IMR-90 (cell line): Measurements from ENCODE around the gene HOXA7. TPM values are rescaled to one million over a fixed set of nuclear protein-coding genes. Genes with fewer than 3 reads are reported as not detected.

Experiments used
- ATAC-seq: fragments of 200-7000 bp; cut with Tn5 transposase; 2 replicates; pipeline ENCODE4 v1.9.1; 2020; ENCODE audit warnings: low read depth, mild to moderate bottlenecking, moderate library complexity
- BruUV-seq: library from RNA; stranded (reverse); fragments of 400-500 nt; replicated peaks from 2 replicates; lab custom pipeline; 2021; lab: Mats Ljungman, UMichigan
- CTCF ChIA-PET: fragments of 300-600 bp; formaldehyde crosslinking; extraction: SDS; loops from one replicate; lab custom pipeline; 2021; ENCODE audit warnings: antibody characterized with exemption; lab: Yijun Ruan, JAX
- POLR2A ChIA-PET: fragments of 300-600 bp; sonication (Branson Sonifier 250); formaldehyde crosslinking; loops from one replicate; lab custom pipeline; 2022; ENCODE audit warnings: antibody characterized with exemption; ENCODE audit not compliant: unreplicated experiment; lab: Charles Lee
- DNase-seq: peaks from one replicate; pipeline ENCODE4 v3.0.0; 2013
- H2AFZ ChIP-seq: replicated peaks from 2 replicates; pipeline ENCODE3; 2013; ENCODE audit warnings: low read length, mild to moderate bottlenecking; ENCODE audit not compliant: poor library complexity
- H2AK5ac ChIP-seq: 2 replicates; pipeline ENCODE4 v1.6.1; 2013; ENCODE audit warnings: low read depth, low read length, inconsistent platforms
- H2AK9ac ChIP-seq: replicated peaks from 2 replicates; pipeline ENCODE3; 2013; ENCODE audit warnings: mild to moderate bottlenecking, low read depth, low read length, moderate library complexity; ENCODE audit not compliant: poor library complexity
- H2BK120ac ChIP-seq: 2 replicates; pipeline ENCODE4 v1.6.1; 2013; ENCODE audit warnings: low read depth, low read length, inconsistent platforms
- H2BK15ac ChIP-seq: 3 replicates; pipeline ENCODE4 v1.6.1; 2013; ENCODE audit warnings: low read depth, low read length, inconsistent platforms
- H2BK20ac ChIP-seq: 2 replicates; pipeline ENCODE4 v1.6.1; 2013; ENCODE audit warnings: low read depth, mild to moderate bottlenecking, inconsistent platforms, low read length, moderate library complexity
- H2BK5ac ChIP-seq: 2 replicates; pipeline ENCODE4 v1.6.1; 2013; ENCODE audit warnings: mild to moderate bottlenecking, low read depth, low read length, inconsistent platforms; ENCODE audit not compliant: poor library complexity, severe bottlenecking
- H3K14ac ChIP-seq: replicated peaks from 2 replicates; pipeline ENCODE4 v1.6.1; 2013; ENCODE audit warnings: low read depth, low read length, inconsistent platforms
- H3K18ac ChIP-seq: 2 replicates; pipeline ENCODE4 v1.6.1; 2013; ENCODE audit warnings: low read depth, low read length, control low read depth
- H3K23ac ChIP-seq: 2 replicates; pipeline ENCODE4 v1.6.1; 2013; ENCODE audit warnings: low read depth, low read length, inconsistent platforms
- H3K27ac ChIP-seq: 2 replicates; pipeline ENCODE4 v1.5.1; 2013; ENCODE audit warnings: mild to moderate bottlenecking, control low read depth, low read length; ENCODE audit not compliant: insufficient read depth
- H3K27me3 ChIP-seq: 2 replicates; pipeline ENCODE4 v1.6.1; 2013; ENCODE audit warnings: low read length; ENCODE audit not compliant: control insufficient read depth, insufficient read depth
- H3K36me3 ChIP-seq: 2 replicates; pipeline ENCODE4 v1.6.1; 2013; ENCODE audit warnings: low read length, mixed read lengths; ENCODE audit not compliant: control insufficient read depth, insufficient read depth
- H3K4ac ChIP-seq: 2 replicates; pipeline ENCODE4 v1.6.1; 2013; ENCODE audit warnings: low read depth, low read length, inconsistent platforms
- H3K4me1 ChIP-seq: 2 replicates; pipeline ENCODE4 v1.6.1; 2013; ENCODE audit warnings: low read length, mixed read lengths; ENCODE audit not compliant: control insufficient read depth, insufficient read depth
- H3K4me2 ChIP-seq: 2 replicates; pipeline ENCODE4 v1.6.1; 2013; ENCODE audit warnings: low read depth, mild to moderate bottlenecking, control low read depth, low read length, moderate library complexity
- H3K4me3 ChIP-seq: 2 replicates; pipeline ENCODE4 v1.5.1; 2013; ENCODE audit warnings: low read depth, mild to moderate bottlenecking, control low read depth, low read length, moderate library complexity; ENCODE audit not compliant: insufficient read depth
- H3K56ac ChIP-seq: 2 replicates; pipeline ENCODE4 v1.6.1; 2013; ENCODE audit warnings: low read length, inconsistent platforms; ENCODE audit not compliant: insufficient read depth; ENCODE audit errors: extremely low read depth
- H3K79me1 ChIP-seq, 2 experiments: 2 replicates each; pipeline ENCODE4 v1.6.1; 2013; ENCODE audit warnings: low read length in 2 of 2, inconsistent platforms in 1 of 2, low read depth in 1 of 2
- H3K9ac ChIP-seq: 2 replicates; pipeline ENCODE4 v1.6.1; 2013; ENCODE audit warnings: low read depth, low read length, control low read depth
- H3K9me1 ChIP-seq: 2 replicates; pipeline ENCODE4 v1.6.1; 2013; ENCODE audit warnings: low read length, inconsistent platforms; ENCODE audit not compliant: insufficient read depth
- H3K9me3 ChIP-seq: 2 replicates; pipeline ENCODE4 v1.6.1; 2013; ENCODE audit warnings: low read length; ENCODE audit not compliant: control insufficient read depth, insufficient read depth
- H4K20me1 ChIP-seq: 2 replicates; pipeline ENCODE4 v1.6.1; 2013; ENCODE audit warnings: low read length, inconsistent platforms; ENCODE audit not compliant: insufficient read depth
- H4K5ac ChIP-seq: 2 replicates; pipeline ENCODE4 v1.6.1; 2013; ENCODE audit warnings: mild to moderate bottlenecking, low read depth, low read length, control low read depth
- H4K8ac ChIP-seq, 2 experiments: 2 replicates each; pipeline ENCODE4 v1.6.1; 2013; ENCODE audit warnings: low read depth in 2 of 2, low read length in 2 of 2, control low read depth in 1 of 2, inconsistent platforms in 1 of 2
- H4K91ac ChIP-seq: 2 replicates; pipeline ENCODE4 v1.6.1; 2013; ENCODE audit warnings: low read depth, low read length, inconsistent platforms; ENCODE audit not compliant: insufficient read depth
- BHLHE40 ChIP-seq: fragments of 150-350 bp; IDR thresholded peaks from 2 replicates; pipeline ENCODE4 v1.6.1; 2016; ENCODE audit warnings: mild to moderate bottlenecking, low read depth, low read length
- CHD1 ChIP-seq: IDR thresholded peaks from 2 replicates; pipeline ENCODE4 v1.6.1; 2012; ENCODE audit warnings: low read depth, low read length, improper control_type of control experiment
- CTCF ChIP-seq: conservative IDR thresholded peaks from 2 replicates; pipeline ENCODE4 v1.5.1; 2012; ENCODE audit warnings: mild to moderate bottlenecking, low read depth, low read length, improper control_type of control experiment
- ELK1 ChIP-seq: fragments of 150-350 bp; IDR thresholded peaks from 2 replicates; pipeline ENCODE4 v1.6.1; 2016; ENCODE audit warnings: low read depth, mild to moderate bottlenecking, low read length, moderate library complexity, borderline replicate concordance
- FOS ChIP-seq: fragments of 150-350 bp; IDR thresholded peaks from 2 replicates; pipeline ENCODE4 v1.6.1; 2016; ENCODE audit warnings: low read depth, low read length
- MAFK ChIP-seq: IDR thresholded peaks from 2 replicates; pipeline ENCODE4 v1.6.1; 2012; ENCODE audit warnings: low read depth, low read length, improper control_type of control experiment
- MAZ ChIP-seq: IDR thresholded peaks from 2 replicates; pipeline ENCODE4 v1.6.1; 2012; ENCODE audit warnings: low read depth, mild to moderate bottlenecking, low read length, improper control_type of control experiment, moderate library complexity, borderline replicate concordance
- MXI1 ChIP-seq: IDR thresholded peaks from 2 replicates; pipeline ENCODE4 v1.6.1; 2012; ENCODE audit warnings: low read depth, mild to moderate bottlenecking, low read length, moderate library complexity, borderline replicate concordance
- NFE2L2 ChIP-seq: fragments of 150-350 bp; IDR thresholded peaks from 2 replicates; pipeline ENCODE4 v1.6.1; 2016; ENCODE audit warnings: low read depth, mild to moderate bottlenecking, low read length
- RAD21 ChIP-seq: IDR thresholded peaks from 2 replicates; pipeline ENCODE4 v1.6.1; 2012; ENCODE audit warnings: low read length, improper control_type of control experiment
- RCOR1 ChIP-seq: IDR thresholded peaks from 2 replicates; pipeline ENCODE4 v1.6.1; 2012; ENCODE audit warnings: mild to moderate bottlenecking, low read length, improper control_type of control experiment; ENCODE audit not compliant: insufficient replicate concordance
- SMC3 ChIP-seq: fragments of 150-350 bp; IDR thresholded peaks from 2 replicates; pipeline ENCODE4 v1.6.1; 2016; ENCODE audit warnings: low read depth, mild to moderate bottlenecking, antibody characterized with exemption, low read length, moderate library complexity
- USF2 ChIP-seq: fragments of 150-350 bp; IDR thresholded peaks from 2 replicates; pipeline ENCODE4 v1.6.1; 2017; ENCODE audit warnings: mild to moderate bottlenecking, antibody characterized with exemption, low read length, low read depth
- WGBS, 2 experiments: methylation state at CpG; one replicate each; pipeline versions ENCODE4 v1.1.5 to v1.1.7; 2013; ENCODE audit warnings: missing lambda C conversion rate in 2 of 2; ENCODE audit not compliant: insufficient read length in 1 of 2; ENCODE audit errors: extremely low coverage in 2 of 2; 5-methylcytosine and 5-hydroxymethylcytosine counted together
- dilution Hi-C: fragments of 300-500 bp; cut with HindIII; formaldehyde crosslinking; loops from one replicate; pipeline ENCODE4 v1.14.3; 2018; ENCODE audit warnings: low sequenced_read_pairs; ENCODE audit not compliant: unreplicated experiment
- in situ Hi-C: fragments of 300-500 bp; cut with MboI; formaldehyde crosslinking; loops from 3 replicates; pipeline ENCODE4 v1.14.3; 2019; ENCODE audit warnings: low sequenced_read_pairs, inconsistent platforms, mixed read lengths
- intact Hi-C: fragments of 100-400 bp; cut with micrococcal nuclease; formaldehyde crosslinking; loops from 2 replicates; pipeline ENCODE4 v1.10.0; 2022
- polyA plus RNA-seq, 3 experiments: library from polyadenylated mRNA; depleted of rRNA; stranded (reverse); fragments of >200 nt; gene quantifications; 2 replicates each; pipeline ENCODE4 v1.2.3, GENCODE V29; 2012; ENCODE audit warnings: low replicate concordance in 1 of 3
- total RNA-seq: library from RNA; depleted of rRNA; stranded (reverse); fragments of >200 nt; gene quantifications from 2 replicates; pipeline ENCODE4 v1.2.3, GENCODE V29; 2012

HOXA7 gene
- total and polyA plus RNA-seq, 2 of the 4 experiments (the other 2 are of a cell fraction), result 0.18 to 1.7 TPM

- Histone ChIP-seq H3K18ac (no peak overlapping the region; the same call in 1 of the 2 replicates), H3K14ac (no peak overlapping the region; the same call in 1 of the 2 replicates), H3K27me3 (peaks cover 28% of the 10 kb centered on the region), H2AK5ac (no peak overlapping the region), H2AK9ac (peak overlapping the region; percentile 63), H2BK5ac (no peak overlapping the region), H4K8ac (peak overlapping the region; percentile 32 to 68; a peak in 1 of 4 replicates), H2BK120ac (peak overlapping the region; percentile 73), H3K79me1 (no peaks in the 10 kb centered on the region), H3K4me1 (peaks cover 1% of the 10 kb centered on the region; the same call in 1 of the 2 replicates), H2BK15ac (no peak overlapping the region; the same call in 2 of the 3 replicates), H2AFZ (peak overlapping the region; percentile 98), H3K9me1 (no peaks in the 10 kb centered on the region), H3K4ac (peak overlapping the region; percentile 78), H3K4me2 (peak overlapping the region; percentile 80), H4K20me1 (no peaks in the 10 kb centered on the region), H3K4me3 (peak overlapping the region; percentile 55), H4K91ac (peak overlapping the region; percentile 39), H2BK20ac (no peak overlapping the region), H3K56ac (no peak overlapping the region), H4K5ac (no peak overlapping the region; the same call in 1 of the 2 replicates), H3K36me3 (no peaks in the 10 kb centered on the region), H3K9ac (peak overlapping the region; percentile 28; the same call in 1 of the 2 replicates), H3K23ac (no peak overlapping the region), H3K27ac (no peak overlapping the region), H3K9me3 (peaks cover 3% of the 10 kb centered on the region; the same call in 1 of the 2 replicates)
- ATAC-seq (peak; percentile 89), DNase-seq (peak; percentile 77)
- POLR2A ChIA-PET, result no interaction called here
- BruUV-seq, result no TSS peak
- intact Hi-C loops, result loop anchor here (1.0 to 10.0 kb wide), 4 partner anchors 791 to 1906 kb away; partner anchors contain the start of genes CBX3 and HNRNPA2B1
- in situ Hi-C loops, result no loop called here
- WGBS, 2 experiments, result 13% methylated on average over 25 of the region's 54 CpGs; no CpG with 5 or more reads in 1 of the 2 experiments
- dilution Hi-C loops, result no loop called here
- TF ChIP-seq RAD21 (peak; percentile 96), RCOR1 (no peak), BHLHE40 (no peak), ELK1 (no peak), USF2 (no peak), NFE2L2 (no peak), MXI1 (no peak), CHD1 (no peak), CTCF (peak; percentile 95), FOS (no peak), MAZ (peak; percentile 32; the same call in 1 of the 2 replicates), SMC3 (peak; percentile 79), MAFK (no peak)
- CTCF ChIA-PET, result interaction anchor here (0.6 to 1.8 kb wide), 23 partner anchors 10 to 1268 kb away, joined by 3 to 29 read pairs (median 4); partner anchors contain the start of gene HOXA5
These were observed 4.2 kb upstream of the HOXA7 start for GRCh38 chr7:27160546-27161213.
